ENCODE data around the gene CXCL14.

The CXCL14 gene

DNA sequence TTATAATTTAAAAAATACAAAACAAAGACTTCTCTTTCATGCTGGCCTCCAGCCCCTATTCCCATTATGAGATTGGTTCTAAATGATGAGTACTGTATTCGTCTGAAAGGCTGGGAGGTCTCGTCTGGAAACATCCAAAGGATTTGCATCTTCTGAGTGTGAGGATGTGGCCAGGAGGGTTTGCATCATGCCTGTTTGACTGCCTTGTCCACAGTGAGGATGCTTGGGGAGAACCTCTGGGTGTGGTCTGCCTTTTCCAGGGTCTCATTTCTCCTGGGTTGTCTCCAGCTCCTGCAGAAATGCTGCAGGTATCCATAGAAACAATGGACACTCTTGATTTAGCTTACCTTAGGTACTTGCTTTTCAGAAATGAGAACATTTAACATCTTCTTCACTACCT, 26.4 kb upstream of the CXCL14 start:
- TF ChIP-seq, protein P1, sequence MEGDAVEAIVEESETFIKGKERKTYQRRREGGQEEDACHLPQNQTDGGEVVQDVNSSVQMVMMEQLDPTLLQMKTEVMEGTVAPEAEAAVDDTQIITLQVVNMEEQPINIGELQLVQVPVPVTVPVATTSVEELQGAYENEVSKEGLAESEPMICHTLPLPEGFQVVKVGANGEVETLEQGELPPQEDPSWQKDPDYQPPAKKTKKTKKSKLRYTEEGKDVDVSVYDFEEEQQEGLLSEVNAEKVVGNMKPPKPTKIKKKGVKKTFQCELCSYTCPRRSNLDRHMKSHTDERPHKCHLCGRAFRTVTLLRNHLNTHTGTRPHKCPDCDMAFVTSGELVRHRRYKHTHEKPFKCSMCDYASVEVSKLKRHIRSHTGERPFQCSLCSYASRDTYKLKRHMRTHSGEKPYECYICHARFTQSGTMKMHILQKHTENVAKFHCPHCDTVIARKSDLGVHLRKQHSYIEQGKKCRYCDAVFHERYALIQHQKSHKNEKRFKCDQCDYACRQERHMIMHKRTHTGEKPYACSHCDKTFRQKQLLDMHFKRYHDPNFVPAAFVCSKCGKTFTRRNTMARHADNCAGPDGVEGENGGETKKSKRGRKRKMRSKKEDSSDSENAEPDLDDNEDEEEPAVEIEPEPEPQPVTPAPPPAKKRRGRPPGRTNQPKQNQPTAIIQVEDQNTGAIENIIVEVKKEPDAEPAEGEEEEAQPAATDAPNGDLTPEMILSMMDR (IDR thresholded peaks at IDR 0.05; ENCODE audit: low read depth, low read length, missing control alignments) = no peak
- H3K4me3 ChIP-seq (ENCODE audit: low read depth, low read length) = no peak overlapping the region
- no peak for DNase-seq (ENCODE audit: low read depth)
- in situ Hi-C loops (cut with HindIII; ENCODE audit: low sequenced_read_pairs) = no loop called here

DNA sequence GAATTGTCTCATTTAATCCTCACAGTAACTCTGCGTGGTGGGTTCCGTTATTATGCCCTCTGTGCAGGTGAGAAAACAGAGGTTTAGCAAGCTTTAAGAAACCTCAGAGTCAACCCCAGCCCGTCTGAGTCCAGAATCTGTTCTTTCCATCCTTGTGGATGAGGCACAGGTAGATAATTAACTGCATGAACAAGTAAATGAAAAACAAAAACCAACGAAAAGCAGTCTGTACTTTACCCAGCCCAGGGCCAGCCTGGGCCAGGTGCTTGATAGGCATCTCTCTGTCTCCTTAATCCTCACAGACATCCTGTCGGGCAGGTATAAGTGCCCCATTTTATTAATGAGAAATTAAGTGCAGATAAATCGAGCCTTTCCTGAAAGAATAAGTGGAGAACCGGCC, 25.3 kb upstream of the CXCL14 start:
- DNase-seq (ENCODE audit: low read depth) = no peak
- no peak overlapping the region for H3K4me3 ChIP-seq (ENCODE audit: low read depth, low read length)
- TF ChIP-seq, protein P1 (IDR thresholded peaks at IDR 0.05; ENCODE audit: low read depth, low read length, missing control alignments) = no peak
- in situ Hi-C loops (cut with HindIII; ENCODE audit: low sequenced_read_pairs) = no loop called here

- TF ChIP-seq, protein P1 (IDR thresholded peaks at IDR 0.05; ENCODE audit: low read depth, low read length, missing control alignments) = no peak
- in situ Hi-C loops (cut with HindIII; ENCODE audit: low sequenced_read_pairs) = no loop called here
- DNase-seq (ENCODE audit: low read depth) = no peak
- no peak overlapping the region for H3K4me3 ChIP-seq (ENCODE audit: low read depth, low read length)
These were observed 24.3 kb upstream of the CXCL14 start for GRCh38 chr5:135602882-135603721.

GRCh38 chr5:135601466-135601865, 22.7 kb upstream of the CXCL14 start:
- TF ChIP-seq, protein P1 (IDR thresholded peaks at IDR 0.05; ENCODE audit: low read depth, low read length, missing control alignments) = no peak
- DNase-seq (ENCODE audit: low read depth) = no peak
- H3K4me3 ChIP-seq (ENCODE audit: low read depth, low read length) = no peak overlapping the region
- in situ Hi-C loops (cut with HindIII; ENCODE audit: low sequenced_read_pairs) = no loop called here

- H3K4me3 ChIP-seq (ENCODE audit: low read depth, low read length) = no peak overlapping the region
- TF ChIP-seq, protein P1 (IDR thresholded peaks at IDR 0.05; ENCODE audit: low read depth, low read length, missing control alignments) = no peak
- DNase-seq (ENCODE audit: low read depth) = no peak
- in situ Hi-C loops (cut with HindIII; ENCODE audit: low sequenced_read_pairs) = no loop called here
These were observed 22.2 kb upstream of the CXCL14 start for GRCh38 chr5:135600971-135601381.

- in situ Hi-C loops (cut with HindIII; ENCODE audit: low sequenced_read_pairs) = no loop called here
- no peak overlapping the region for H3K4me3 ChIP-seq (ENCODE audit: low read depth, low read length)
- TF ChIP-seq, protein P1 (IDR thresholded peaks at IDR 0.05; ENCODE audit: low read depth, low read length, missing control alignments) = no peak
- no peak for DNase-seq (ENCODE audit: low read depth)
These were observed 21.4 kb upstream of the CXCL14 start for GRCh38 chr5:135600152-135600570.
